Ishikawa (cell line): ENCODE results near the gene CA10.

Experiments used
- CREB1 ChIP-seq: IDR thresholded peaks from 2 replicates; pipeline ENCODE4 v1.6.1; 2012; ENCODE audit warnings: low read depth
- EGR1 ChIP-seq: IDR thresholded peaks from 2 replicates; pipeline ENCODE4 v1.6.1; 2012
- EP300 ChIP-seq: IDR thresholded peaks from 2 replicates; pipeline ENCODE4 v1.6.1; 2012; ENCODE audit warnings: borderline replicate concordance
- MAX ChIP-seq: IDR thresholded peaks from 2 replicates; pipeline ENCODE4 v1.6.1; 2012
- RAD21 ChIP-seq: IDR thresholded peaks from 2 replicates; pipeline ENCODE4 v1.6.1; 2012; ENCODE audit warnings: low read depth
- TCF12 ChIP-seq: IDR thresholded peaks from 2 replicates; pipeline ENCODE4 v1.6.1; 2012; ENCODE audit warnings: low read depth
- YY1 ChIP-seq: IDR thresholded peaks from 2 replicates; pipeline ENCODE4 v1.6.1; 2012; ENCODE audit warnings: low read depth
- TF ChIP-seq, protein P1 (sequence below): IDR thresholded peaks from 2 replicates; pipeline ENCODE4 v1.6.1; 2012; ENCODE audit warnings: low read depth, mild to moderate bottlenecking

GRCh38 chr17:51848451-51848850 lies 310.1 kb downstream of the CA10 start:
- TF ChIP-seq TCF12: no peak
- TF ChIP-seq, protein P1, sequence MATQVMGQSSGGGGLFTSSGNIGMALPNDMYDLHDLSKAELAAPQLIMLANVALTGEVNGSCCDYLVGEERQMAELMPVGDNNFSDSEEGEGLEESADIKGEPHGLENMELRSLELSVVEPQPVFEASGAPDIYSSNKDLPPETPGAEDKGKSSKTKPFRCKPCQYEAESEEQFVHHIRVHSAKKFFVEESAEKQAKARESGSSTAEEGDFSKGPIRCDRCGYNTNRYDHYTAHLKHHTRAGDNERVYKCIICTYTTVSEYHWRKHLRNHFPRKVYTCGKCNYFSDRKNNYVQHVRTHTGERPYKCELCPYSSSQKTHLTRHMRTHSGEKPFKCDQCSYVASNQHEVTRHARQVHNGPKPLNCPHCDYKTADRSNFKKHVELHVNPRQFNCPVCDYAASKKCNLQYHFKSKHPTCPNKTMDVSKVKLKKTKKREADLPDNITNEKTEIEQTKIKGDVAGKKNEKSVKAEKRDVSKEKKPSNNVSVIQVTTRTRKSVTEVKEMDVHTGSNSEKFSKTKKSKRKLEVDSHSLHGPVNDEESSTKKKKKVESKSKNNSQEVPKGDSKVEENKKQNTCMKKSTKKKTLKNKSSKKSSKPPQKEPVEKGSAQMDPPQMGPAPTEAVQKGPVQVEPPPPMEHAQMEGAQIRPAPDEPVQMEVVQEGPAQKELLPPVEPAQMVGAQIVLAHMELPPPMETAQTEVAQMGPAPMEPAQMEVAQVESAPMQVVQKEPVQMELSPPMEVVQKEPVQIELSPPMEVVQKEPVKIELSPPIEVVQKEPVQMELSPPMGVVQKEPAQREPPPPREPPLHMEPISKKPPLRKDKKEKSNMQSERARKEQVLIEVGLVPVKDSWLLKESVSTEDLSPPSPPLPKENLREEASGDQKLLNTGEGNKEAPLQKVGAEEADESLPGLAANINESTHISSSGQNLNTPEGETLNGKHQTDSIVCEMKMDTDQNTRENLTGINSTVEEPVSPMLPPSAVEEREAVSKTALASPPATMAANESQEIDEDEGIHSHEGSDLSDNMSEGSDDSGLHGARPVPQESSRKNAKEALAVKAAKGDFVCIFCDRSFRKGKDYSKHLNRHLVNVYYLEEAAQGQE: no peak
- no peak for TF ChIP-seq RAD21
- TF ChIP-seq EP300: no peak
- TF ChIP-seq CREB1: no peak
- TF ChIP-seq EGR1: no peak
- TF ChIP-seq YY1: no peak
- no peak for TF ChIP-seq MAX
